UCSD-AML1 (cell line): Measurements from ENCODE around the gene SCN3B.

ENCODE experiments used
- DNase-seq: peaks from one replicate; lab custom pipeline; 2025; ENCODE audit not compliant: unreplicated experiment; lab: John Stamatoyannopoulos, UW

The SCN3B gene

DNA sequence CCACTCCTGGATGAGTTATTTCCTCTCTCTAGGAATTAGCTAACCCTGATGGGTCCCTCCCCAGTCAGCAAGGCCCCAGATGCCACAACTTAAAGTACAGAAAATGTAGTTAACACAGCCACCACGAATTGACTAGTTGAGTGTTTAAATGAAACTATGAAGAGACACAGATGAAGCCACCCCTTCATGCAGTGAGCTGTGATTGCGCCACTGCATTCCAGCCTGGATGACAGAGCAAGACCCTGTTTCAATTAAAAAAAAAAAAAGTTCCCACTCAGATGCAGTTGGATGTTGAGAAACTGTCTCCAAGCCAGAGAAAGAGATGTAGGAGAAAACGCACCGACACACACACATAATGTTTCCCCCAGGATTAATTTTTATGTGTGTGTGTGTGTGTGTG is 53.3 kb downstream of the SCN3B start:
- no peak for DNase-seq

DNA sequence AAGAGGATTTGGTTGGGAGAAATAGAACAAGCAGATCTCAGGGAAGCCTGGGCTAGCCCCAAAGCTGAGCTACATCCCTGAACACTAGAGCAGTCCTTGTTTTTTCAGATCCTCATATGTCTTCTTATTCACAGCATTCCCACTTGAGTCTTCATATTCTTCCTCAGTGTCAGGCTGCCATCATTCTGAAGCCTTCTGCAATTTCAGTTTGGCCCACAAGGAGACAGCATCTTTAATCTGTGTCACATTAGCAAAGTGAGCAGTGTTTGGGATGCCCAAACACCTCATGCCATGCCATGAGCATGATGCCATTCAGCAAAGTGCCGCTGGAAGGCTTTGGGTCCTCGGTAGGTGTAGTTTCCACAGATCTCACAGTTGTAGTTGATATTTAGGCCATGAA is 56.6 kb downstream of the SCN3B start:
- DNase-seq: no peak

DNA sequence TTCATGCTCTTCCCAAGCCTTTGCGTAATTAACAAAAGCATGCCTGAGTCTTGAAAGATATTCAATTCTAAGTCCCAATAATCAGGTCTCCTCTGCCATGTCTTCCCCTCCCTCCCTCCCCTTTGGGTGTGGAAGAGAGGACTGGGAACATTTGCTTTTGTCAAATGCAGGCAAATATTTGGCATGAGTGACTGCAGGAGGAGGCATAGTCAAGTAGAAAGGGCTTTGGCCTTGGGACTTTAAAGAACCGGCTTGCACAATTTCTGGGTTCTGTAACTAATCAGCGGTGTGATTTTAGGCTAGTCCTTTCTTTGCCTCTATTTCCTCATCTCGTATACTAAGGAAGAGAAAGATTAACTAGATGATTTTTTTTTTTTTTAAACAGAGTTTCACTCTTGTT is 59.5 kb downstream of the SCN3B start:
- DNase-seq: no peak

GRCh38 chr11:123594188-123594901 is 60.1 kb downstream of the SCN3B start:
- DNase-seq: no peak

GRCh38 chr11:123593570-123593969 is 60.9 kb downstream of the SCN3B start:
- no peak for DNase-seq

DNA sequence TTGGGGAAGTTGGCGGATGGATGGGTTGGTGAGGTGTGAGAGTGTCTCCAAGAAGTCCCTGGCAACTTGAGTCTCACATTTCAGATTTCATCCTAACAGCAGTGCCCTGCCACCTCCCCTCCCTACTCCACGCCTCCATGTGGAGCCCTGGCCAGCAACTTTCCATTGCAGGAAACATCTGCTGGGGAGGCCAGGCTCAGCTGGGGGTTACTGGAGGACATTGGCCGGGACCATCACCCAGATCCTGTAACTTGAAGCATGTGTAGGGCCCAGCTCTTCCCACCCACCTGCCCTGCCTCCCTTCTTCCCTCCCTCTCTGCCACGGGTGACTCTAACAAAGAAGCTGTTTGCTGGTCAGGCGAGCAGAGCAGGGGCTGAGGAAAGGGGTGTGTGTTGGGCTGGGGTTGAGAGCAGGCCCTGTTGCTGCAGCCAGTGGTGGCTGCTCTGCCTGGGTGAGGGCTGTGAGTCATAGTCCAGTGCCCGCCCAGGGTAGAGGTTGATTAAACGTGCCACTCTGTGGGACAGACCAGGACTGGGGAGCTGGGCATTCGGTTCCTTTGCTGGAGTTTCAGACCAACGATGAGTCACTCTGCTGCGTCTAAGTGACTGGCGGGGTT is 64.0 kb downstream of the SCN3B start:
- no peak for DNase-seq

GRCh38 chr11:123588864-123589262 is 65.6 kb downstream of the SCN3B start:
- DNase-seq: no peak

DNA sequence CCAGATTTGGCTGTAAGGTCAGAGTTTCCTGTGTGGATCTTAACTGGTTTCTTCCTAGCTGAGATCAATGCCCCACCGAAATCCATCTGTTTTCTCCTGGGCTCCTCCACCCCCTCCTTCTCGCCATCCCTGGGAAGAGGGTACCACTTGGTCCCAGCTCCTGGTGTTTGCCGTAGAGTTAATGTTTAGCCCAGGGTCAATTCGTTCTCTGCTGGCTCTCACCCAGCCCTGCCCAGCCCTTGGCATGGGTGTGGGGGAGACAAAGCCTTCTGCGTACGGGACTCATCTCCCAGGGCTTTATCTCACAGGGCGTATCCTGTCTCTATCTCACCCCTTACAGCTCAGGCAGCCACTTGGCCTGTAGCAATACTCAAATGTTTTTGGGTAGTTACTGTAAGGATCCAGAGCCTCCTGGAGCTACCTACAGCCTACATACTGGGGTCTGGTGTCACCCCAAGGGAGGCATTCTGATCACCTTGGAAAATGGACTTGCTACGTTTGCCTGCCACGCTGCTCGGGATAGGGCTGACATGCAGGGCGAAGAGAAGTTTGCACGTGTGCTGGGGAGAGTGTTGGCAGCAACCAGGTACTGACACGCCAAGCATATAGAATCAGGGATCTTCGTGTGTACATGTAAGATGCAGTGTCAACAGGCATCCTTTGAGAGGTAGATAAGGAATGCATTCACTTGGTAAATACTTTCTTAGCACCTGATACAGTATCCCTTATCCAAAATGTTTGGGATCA is 66.1 kb downstream of the SCN3B start:
- DNase-seq: no peak

DNA sequence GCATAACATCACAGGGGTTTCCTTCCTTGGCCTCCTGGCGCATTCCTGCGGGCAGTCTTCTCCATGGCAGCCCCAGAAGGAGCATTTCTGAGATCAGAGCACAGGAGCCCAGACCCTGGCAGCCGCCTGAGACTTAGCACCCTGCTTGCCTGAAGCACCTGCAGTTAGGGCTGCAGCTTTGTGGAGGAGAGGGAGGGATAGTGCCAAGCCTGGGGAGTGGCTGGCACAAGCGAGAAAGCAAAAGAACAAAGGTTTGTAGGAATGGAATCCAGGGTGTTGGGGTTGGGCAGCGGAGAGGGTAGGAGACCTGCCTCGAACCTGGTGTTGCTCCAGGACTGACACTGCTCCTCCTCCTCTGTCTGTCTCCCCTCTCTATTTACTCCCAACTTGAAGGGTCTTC is 66.9 kb downstream of the SCN3B start:
- DNase-seq: no peak

DNA sequence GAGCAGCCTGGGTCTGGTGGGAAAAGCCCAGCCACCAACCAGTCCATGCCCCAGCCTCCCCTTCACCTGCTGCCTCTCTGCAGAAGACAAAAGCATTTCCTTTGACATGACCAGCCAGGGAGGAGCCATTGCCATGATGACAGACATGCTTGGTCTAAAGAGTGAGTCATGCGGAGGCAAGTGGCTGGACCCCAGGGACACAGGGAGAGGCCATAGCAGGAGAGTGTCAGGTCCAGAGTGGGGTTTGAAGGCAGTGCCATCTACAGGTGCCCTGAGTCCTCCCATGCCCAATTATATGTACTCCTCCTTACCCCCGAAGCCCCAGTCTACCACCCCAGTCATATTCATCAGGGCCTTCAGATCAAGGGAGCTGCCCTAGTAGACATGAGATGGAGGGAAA is 67.4 kb downstream of the SCN3B start:
- no peak for DNase-seq

GRCh38 chr11:123586568-123586967 is 67.9 kb downstream of the SCN3B start:
- DNase-seq: no peak

DNA sequence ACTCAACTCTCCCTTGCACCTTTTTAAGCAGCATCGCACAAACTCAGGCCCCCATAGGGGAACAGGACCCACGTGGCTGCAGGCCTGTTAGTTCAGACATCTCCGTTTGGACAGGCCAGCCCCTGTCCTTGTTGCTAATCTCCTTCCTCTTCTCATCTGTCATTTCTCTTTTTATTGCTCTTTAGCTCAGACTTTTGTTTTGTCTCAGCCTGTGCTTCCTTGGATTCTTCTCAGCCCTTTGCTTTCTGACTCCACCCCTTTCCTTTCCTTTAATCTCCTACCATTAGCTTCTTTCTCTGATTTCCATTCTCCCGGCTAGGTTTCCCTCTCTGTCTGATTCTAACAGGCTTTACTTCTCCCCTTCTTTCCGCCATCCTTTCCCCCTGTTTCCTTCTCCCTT is 68.7 kb downstream of the SCN3B start:
- DNase-seq: no peak

GRCh38 chr11:123585206-123585605 is 69.2 kb downstream of the SCN3B start:
- no peak for DNase-seq

- no peak for DNase-seq
Measured at GRCh38 chr11:123584737-123585136, 69.7 kb downstream of the SCN3B start.

GRCh38 chr11:123584186-123584585 is 70.2 kb downstream of the SCN3B start:
- DNase-seq: no peak

DNA sequence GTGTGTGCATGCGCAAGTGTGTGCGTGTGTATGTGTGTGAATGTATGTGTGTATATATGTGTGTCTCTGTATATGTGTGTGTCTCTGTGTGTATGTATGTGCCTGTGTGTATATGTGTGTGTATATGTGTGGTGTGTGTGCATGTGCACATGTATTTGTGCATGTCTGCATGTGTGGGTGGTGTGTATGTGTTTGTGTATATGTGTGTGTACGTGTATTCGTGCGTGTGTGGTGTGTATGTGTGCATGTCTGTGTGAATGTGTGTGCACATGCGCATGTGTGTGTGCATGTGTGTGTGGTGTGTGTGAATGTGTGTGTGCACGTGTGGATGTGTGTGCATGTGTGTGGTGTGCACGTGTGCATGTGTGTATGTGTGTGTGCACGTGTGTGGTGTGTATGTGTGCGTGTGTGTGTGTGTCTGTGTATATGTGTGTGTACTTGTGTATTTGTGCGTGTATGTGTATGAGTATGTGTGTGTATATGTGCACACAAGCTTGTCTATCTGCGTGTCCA is 71.4 kb downstream of the SCN3B start:
- no peak for DNase-seq

DNA sequence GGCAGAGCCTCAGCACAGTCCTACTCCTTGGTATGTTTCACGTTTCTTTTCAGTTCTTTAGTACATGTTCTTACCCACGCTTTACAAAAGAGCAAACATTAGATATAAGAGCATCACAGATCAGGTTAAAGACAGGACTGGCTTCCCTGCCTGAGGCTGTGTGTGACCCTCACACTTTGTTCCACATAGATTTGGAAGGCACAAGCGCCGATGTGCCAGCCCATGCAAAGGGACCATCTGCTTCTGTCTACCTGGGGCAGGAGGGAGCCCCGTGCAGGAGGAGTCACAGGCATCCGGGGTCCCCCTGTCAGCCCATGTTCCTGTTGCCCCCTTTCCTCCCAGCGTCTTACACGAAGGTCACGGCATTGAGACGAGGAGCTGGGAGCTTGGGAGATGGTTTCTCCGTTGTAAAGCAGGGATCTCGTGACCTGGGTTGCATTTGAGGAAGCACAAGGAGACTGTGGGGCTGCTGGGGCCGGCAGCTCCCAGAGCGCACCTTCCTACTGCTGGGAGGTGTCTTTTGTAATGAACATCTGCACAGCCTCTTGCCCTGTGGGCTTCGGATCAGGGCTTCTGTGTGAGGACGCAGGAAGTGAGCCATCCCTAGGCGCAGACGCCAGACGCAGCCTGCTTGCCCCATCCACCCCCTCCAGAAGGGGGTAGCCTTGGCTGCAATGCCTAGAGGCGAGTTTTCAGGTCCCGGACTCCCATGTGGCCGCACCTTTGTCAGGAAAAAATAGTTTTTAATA is 72.6 kb downstream of the SCN3B start:
- DNase-seq: no peak

DNA sequence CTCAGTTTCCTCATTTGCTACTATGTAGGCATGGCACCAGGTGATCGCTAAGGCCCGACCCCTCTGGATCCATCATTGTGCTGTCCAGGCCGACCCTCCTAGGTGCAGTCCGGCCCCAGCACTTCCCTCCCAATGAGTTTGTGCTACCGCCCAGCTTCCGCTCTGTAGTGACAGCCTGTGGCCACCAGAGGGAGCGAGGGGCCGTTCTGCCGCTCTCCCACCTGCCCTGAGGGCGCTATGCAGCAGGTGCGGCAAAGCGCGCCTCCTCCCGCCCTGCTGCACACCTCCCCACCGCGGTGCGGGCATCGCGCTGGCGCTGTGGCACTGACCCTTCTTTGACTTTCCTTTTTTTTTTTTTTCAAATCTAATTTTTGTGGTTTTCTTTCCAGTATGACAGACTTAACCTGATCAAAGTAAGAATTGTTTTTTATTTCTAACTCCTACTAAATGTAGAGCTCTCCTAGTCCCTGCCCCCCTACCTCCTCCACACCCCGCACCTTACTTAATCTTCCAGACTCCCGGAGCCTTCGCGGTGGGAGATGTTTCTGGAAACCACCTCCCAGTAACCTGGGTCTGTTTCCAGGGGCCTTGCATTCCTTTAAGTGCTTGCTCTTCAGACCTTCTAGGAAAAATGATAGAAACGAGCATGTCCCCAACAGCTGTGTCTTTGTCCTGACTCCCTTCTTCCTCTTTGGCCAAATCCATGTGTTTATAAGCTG is 73.7 kb downstream of the SCN3B start:
- DNase-seq: no peak

DNA sequence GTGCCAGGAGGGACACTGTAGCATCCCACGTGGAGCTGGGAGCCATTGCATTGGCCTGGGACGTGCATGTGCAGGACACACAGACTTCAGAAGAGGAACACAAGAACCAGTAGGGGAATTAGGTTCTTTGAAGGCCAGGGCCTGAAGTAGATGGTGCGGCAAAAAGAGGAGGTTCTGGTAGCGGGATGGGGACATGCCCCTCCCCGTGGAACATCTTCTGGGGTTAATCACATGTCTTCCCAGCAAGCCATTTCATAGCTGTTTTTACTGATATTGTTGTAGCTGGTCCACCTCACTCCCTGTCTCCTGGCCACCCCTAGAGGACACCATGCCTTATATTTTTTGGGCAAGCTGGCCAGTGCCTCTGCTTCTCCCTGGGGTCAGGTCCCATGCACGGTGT is 74.3 kb downstream of the SCN3B start:
- DNase-seq: no peak

GRCh38 chr11:123579482-123579812 is 75.0 kb downstream of the SCN3B start:
- no peak for DNase-seq
